ENCODE results near the gene RAB9A.
"Not testable (repeated sequence)": the region's sequence is repeated elsewhere in the genome, so short reads cannot be mapped to it uniquely, and the experiment has no call there.

RAB9A gene

GRCh38 chrX:13688958-13689740, at the start of gene RAB9A:
RAB9A (plus strand) TSS chrX:13689128; CDS start chrX:13708747, 19,619 bp downstream.
- DNase-seq, result peak; percentile 64

- not testable (repeated sequence) for DNase-seq
These were observed 47.2 kb upstream of the RAB9A start for GRCh38 chrX:13641684-13642083.

GRCh38 chrX:13645464-13646153, 43.3 kb upstream of the RAB9A start:
- no peak for DNase-seq

- DNase-seq, result no peak
These were observed 42.8 kb upstream of the RAB9A start for GRCh38 chrX:13646154-13646549.

GRCh38 chrX:13647709-13648212, 41.2 kb upstream of the RAB9A start:
- peak; percentile 32 for DNase-seq

GRCh38 chrX:13648336-13648735, 40.6 kb upstream of the RAB9A start:
- not testable (repeated sequence) for DNase-seq

GRCh38 chrX:13649838-13650237, 39.1 kb upstream of the RAB9A start:
- DNase-seq, result no peak

- no peak for DNase-seq
These were observed 38.6 kb upstream of the RAB9A start for GRCh38 chrX:13650318-13650717.

GRCh38 chrX:13651150-13651549, 37.8 kb upstream of the RAB9A start:
- no peak for DNase-seq

GRCh38 chrX:13652287-13652793, 36.6 kb upstream of the RAB9A start:
- DNase-seq, result no peak

- DNase-seq, result peak; percentile 87
These were observed 35.9 kb upstream of the RAB9A start, which contains the start of gene TCEANC for GRCh38 chrX:13652850-13653693. TCEANC (plus strand) TSS chrX:13653141; CDS start chrX:13662509, 9,368 bp downstream.

GRCh38 chrX:13654116-13654515, 34.8 kb upstream of the RAB9A start:
- no peak for DNase-seq

- DNase-seq, result no peak
These were observed 33.3 kb upstream of the RAB9A start for GRCh38 chrX:13655674-13656073.

GRCh38 chrX:13658602-13659001, 30.3 kb upstream of the RAB9A start:
- DNase-seq, result no peak

- no peak for DNase-seq
These were observed 29.9 kb upstream of the RAB9A start for GRCh38 chrX:13659063-13659462.

GRCh38 chrX:13661735-13662288, 27.1 kb upstream of the RAB9A start:
- DNase-seq, result no peak

- no peak for DNase-seq
These were observed 26.6 kb upstream of the RAB9A start for GRCh38 chrX:13662355-13662791.

- DNase-seq, result no peak
These were observed 24.9 kb upstream of the RAB9A start for GRCh38 chrX:13664020-13664419.

- no peak for DNase-seq
These were observed 22.1 kb upstream of the RAB9A start for GRCh38 chrX:13666836-13667235.

- no peak for DNase-seq
These were observed 21.0 kb upstream of the RAB9A start for GRCh38 chrX:13667919-13668318.

- DNase-seq, result peak; percentile 12
These were observed 19.6 kb upstream of the RAB9A start for GRCh38 chrX:13669246-13669737.

GRCh38 chrX:13669755-13670154, 19.2 kb upstream of the RAB9A start:
- not testable (repeated sequence) for DNase-seq

All from activated CD4-positive, alpha-beta T cell treated with anti-CD3 and anti-CD28 coated beads for 1 hour (primary cell).